Karpas-422 (cell line): ENCODE measurements around the gene KDM8. TPM values are rescaled to one million over a fixed set of nuclear protein-coding genes. Genes with fewer than 3 reads are reported as not detected.

Experiments
- DNase-seq: peaks from one replicate; pipeline ENCODE4 v3.0.0-alpha.2; 2015
- H2AFZ ChIP-seq: fragments of 200-600 bp; sonication (generic); 2 replicates; pipeline ENCODE4 v1.6.1; 2014; ENCODE audit warnings: antibody characterized with exemption, low read length, mixed read lengths
- H3K27ac ChIP-seq: fragments of 200-600 bp; sonication (generic); 2 replicates; pipeline ENCODE4 v1.5.1; 2014; ENCODE audit warnings: mild to moderate bottlenecking, low read length, moderate library complexity
- H3K27me3 ChIP-seq: fragments of 200-600 bp; sonication (generic); 2 replicates; pipeline ENCODE4 v1.6.1; 2014; ENCODE audit warnings: low read length, mixed read lengths
- H3K36me3 ChIP-seq: fragments of 200-600 bp; sonication (generic); 2 replicates; pipeline ENCODE4 v1.6.1; 2014; ENCODE audit warnings: low read length, mixed read lengths; ENCODE audit not compliant: insufficient read depth
- H3K4me1 ChIP-seq: fragments of 200-600 bp; sonication (generic); 2 replicates; pipeline ENCODE4 v1.6.1; 2014; ENCODE audit warnings: mild to moderate bottlenecking, low read length, mixed read lengths
- H3K4me2 ChIP-seq: fragments of 200-600 bp; sonication (generic); 2 replicates; pipeline ENCODE4 v1.6.1; 2014; ENCODE audit warnings: low read length, low read depth, mild to moderate bottlenecking; ENCODE audit not compliant: poor library complexity, severe bottlenecking
- H3K4me3 ChIP-seq: fragments of 200-600 bp; sonication (generic); 2 replicates; pipeline ENCODE4 v1.5.1; 2014; ENCODE audit warnings: mild to moderate bottlenecking, antibody characterized with exemption, low read length, mixed read lengths
- H3K79me2 ChIP-seq: fragments of 200-600 bp; sonication (generic); 2 replicates; pipeline ENCODE4 v1.6.1; 2014; ENCODE audit warnings: mild to moderate bottlenecking, low read length, mixed read lengths
- H3K9ac ChIP-seq: fragments of 200-600 bp; sonication (generic); 2 replicates; pipeline ENCODE4 v1.6.0; 2014; ENCODE audit warnings: low read length
- H3K9me2 ChIP-seq: fragments of 200-600 bp; sonication (generic), shearing (Covaris generic); replicated peaks from 2 replicates; pipeline ENCODE4 v1.6.0; 2014; ENCODE audit warnings: mild to moderate bottlenecking, low read length, moderate library complexity; ENCODE audit not compliant: insufficient read depth
- H3K9me3 ChIP-seq: fragments of 300-700, 200-600 bp; sonication (generic); 2 replicates; pipeline ENCODE4 v1.6.1; 2014; ENCODE audit warnings: low read length, mixed read lengths
- H4K20me1 ChIP-seq: fragments of 200-600 bp; sonication (generic); 2 replicates; pipeline ENCODE4 v1.6.1; 2014; ENCODE audit warnings: mild to moderate bottlenecking, antibody characterized with exemption, low read length, low read depth; ENCODE audit not compliant: insufficient read depth
- total RNA-seq: library from RNA; depleted of rRNA; stranded (reverse); fragments of >200 nt; shearing (Covaris generic); gene quantifications from 2 replicates; pipeline ENCODE4 v1.2.3, GENCODE V29; 2014; ENCODE audit warnings: low replicate concordance

The KDM8 gene
- total RNA-seq, 1 experiment from 2014 or later, result 3.1 TPM

DNA sequence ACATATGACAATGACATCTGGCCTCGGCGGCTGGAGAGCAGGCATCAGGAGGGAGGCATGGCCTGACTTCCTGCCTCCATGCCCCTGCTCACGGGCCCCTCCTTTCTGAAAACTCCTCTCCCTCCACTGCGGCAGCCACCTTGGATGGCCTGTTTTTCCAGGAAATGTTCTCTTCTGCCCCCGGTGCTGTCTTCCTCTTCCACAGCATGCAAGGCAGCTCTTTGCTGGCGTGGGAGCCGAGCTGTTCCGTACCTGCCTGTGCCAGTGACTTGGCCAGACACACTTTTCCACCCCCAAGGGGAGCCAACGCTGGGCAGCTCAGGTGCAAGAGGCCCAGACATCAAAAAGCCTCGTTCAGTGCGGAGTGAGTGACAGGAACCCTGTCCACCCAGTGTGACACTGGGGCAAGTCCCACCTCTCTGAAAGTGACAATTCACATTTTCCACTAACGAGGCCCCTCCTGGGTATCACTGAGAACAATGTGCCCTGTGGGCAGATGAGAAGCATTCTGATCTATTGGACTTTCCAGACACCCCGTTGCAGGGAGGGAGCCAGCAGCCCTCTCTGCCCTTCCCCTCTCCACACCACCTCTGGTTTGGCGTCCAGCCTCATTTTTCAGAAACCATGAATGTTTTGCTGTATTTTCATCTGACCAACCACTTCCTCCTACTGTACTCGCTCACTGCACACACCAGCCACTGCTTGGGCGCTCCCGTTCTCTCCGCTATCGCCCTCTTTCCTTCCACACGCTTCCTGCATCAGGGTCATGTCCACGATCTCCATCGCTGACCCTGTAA, 34.1 kb downstream of the KDM8 start:
- no peak for DNase-seq
- Histone ChIP-seq H3K9me2 (no peaks in the 10 kb centered on the region), H3K27me3 (no peaks in the 10 kb centered on the region), H4K20me1 (0 out of 2 replicates have a peak, but pooled peaks cover 3% of the 10 kb centered on the region), H3K9ac (peak overlapping the region; percentile 21; the same call in 1 of the 2 replicates), H3K9me3 (no peaks in the 10 kb centered on the region), H2AFZ (no peak overlapping the region), H3K4me3 (no peak overlapping the region), H3K79me2 (no peaks in the 10 kb centered on the region), H3K4me2 (no peak overlapping the region), H3K4me1 (peaks cover 10% of the 10 kb centered on the region), H3K36me3 (no peaks in the 10 kb centered on the region), H3K27ac (no peak overlapping the region)

GRCh38 chr16:27238016-27238587, 34.8 kb downstream of the KDM8 start:
- no peaks in the 10 kb centered on the region for H3K79me2 ChIP-seq
- H3K4me1 ChIP-seq, result peaks cover 10% of the 10 kb centered on the region
- no peaks in the 10 kb centered on the region for H3K36me3 ChIP-seq
- no peaks in the 10 kb centered on the region for H3K27me3 ChIP-seq
- no peak overlapping the region for H3K4me2 ChIP-seq
- H2AFZ ChIP-seq, result no peak overlapping the region
- no peaks in the 10 kb centered on the region for H3K9me3 ChIP-seq
- DNase-seq, result no peak
- H3K9me2 ChIP-seq, result no peaks in the 10 kb centered on the region
- H4K20me1 ChIP-seq, result 0 out of 2 replicates have a peak, but pooled peaks cover 3% of the 10 kb centered on the region
- no peak overlapping the region for H3K4me3 ChIP-seq
- H3K27ac ChIP-seq, result no peak overlapping the region
- peak overlapping the region; percentile 21; the same call in 1 of the 2 replicates for H3K9ac ChIP-seq

DNA sequence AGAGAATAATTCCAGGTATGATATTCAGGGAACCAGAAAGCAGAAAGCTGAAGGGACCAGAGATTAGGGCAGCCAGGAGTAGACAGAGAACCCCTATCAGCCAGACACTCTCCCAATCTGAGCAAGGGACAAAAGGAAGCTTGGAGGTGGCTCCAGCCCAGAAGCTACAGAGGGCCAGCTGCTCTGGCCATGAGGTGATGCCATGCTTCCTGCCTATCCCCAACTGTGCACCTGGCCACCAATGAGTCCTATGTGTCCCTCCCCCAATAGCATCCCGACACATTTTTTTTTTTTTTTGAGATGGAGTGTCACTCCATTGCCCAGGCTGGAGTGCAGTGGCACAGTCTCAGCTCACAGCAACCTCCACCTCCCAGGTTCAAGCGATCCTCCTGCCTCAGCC, 35.3 kb downstream of the KDM8 start:
- Histone ChIP-seq H3K4me1 (peaks cover 10% of the 10 kb centered on the region), H3K9me3 (no peaks in the 10 kb centered on the region), H3K27me3 (no peaks in the 10 kb centered on the region), H3K79me2 (no peaks in the 10 kb centered on the region), H3K9me2 (no peaks in the 10 kb centered on the region), H3K4me3 (no peak overlapping the region), H3K27ac (no peak overlapping the region), H3K9ac (no peak overlapping the region), H2AFZ (no peak overlapping the region), H4K20me1 (0 out of 2 replicates have a peak, but pooled peaks cover 5% of the 10 kb centered on the region), H3K36me3 (no peaks in the 10 kb centered on the region), H3K4me2 (no peak overlapping the region)
- DNase-seq, result no peak

GRCh38 chr16:27239026-27239425, 35.7 kb downstream of the KDM8 start:
- Histone ChIP-seq H3K4me1 (peaks cover 10% of the 10 kb centered on the region), H3K27me3 (no peaks in the 10 kb centered on the region), H3K9me2 (no peaks in the 10 kb centered on the region), H3K9me3 (no peaks in the 10 kb centered on the region), H3K27ac (no peak overlapping the region), H4K20me1 (peaks cover 5% of the 10 kb centered on the region; the same call in 1 of the 2 replicates), H3K9ac (no peak overlapping the region), H3K4me2 (no peak overlapping the region), H2AFZ (no peak overlapping the region), H3K4me3 (no peak overlapping the region), H3K36me3 (no peaks in the 10 kb centered on the region), H3K79me2 (no peaks in the 10 kb centered on the region)
- no peak for DNase-seq

GRCh38 chr16:27239906-27240655, 36.8 kb downstream of the KDM8 start:
- no peaks in the 10 kb centered on the region for H3K79me2 ChIP-seq
- no peak overlapping the region for H3K27ac ChIP-seq
- no peak overlapping the region for H3K9ac ChIP-seq
- no peaks in the 10 kb centered on the region for H3K27me3 ChIP-seq
- H3K36me3 ChIP-seq, result no peaks in the 10 kb centered on the region
- no peaks in the 10 kb centered on the region for H3K9me3 ChIP-seq
- H3K9me2 ChIP-seq, result no peaks in the 10 kb centered on the region
- no peak overlapping the region for H2AFZ ChIP-seq
- peaks cover 10% of the 10 kb centered on the region for H3K4me1 ChIP-seq
- H3K4me3 ChIP-seq, result no peak overlapping the region
- DNase-seq, result no peak
- peaks cover 13% of the 10 kb centered on the region; the same call in 1 of the 2 replicates for H4K20me1 ChIP-seq
- H3K4me2 ChIP-seq, result no peak overlapping the region

GRCh38 chr16:27240948-27241531, 37.7 kb downstream of the KDM8 start:
- Histone ChIP-seq H3K9ac (no peak overlapping the region), H3K36me3 (no peaks in the 10 kb centered on the region), H3K9me2 (no peaks in the 10 kb centered on the region), H3K4me1 (peaks cover 10% of the 10 kb centered on the region), H3K27ac (no peak overlapping the region), H3K9me3 (no peaks in the 10 kb centered on the region), H4K20me1 (peaks cover 13% of the 10 kb centered on the region; the same call in 1 of the 2 replicates), H3K79me2 (no peaks in the 10 kb centered on the region), H3K4me2 (no peak overlapping the region), H3K27me3 (no peaks in the 10 kb centered on the region), H3K4me3 (no peak overlapping the region), H2AFZ (no peak overlapping the region)
- DNase-seq, result no peak

DNA sequence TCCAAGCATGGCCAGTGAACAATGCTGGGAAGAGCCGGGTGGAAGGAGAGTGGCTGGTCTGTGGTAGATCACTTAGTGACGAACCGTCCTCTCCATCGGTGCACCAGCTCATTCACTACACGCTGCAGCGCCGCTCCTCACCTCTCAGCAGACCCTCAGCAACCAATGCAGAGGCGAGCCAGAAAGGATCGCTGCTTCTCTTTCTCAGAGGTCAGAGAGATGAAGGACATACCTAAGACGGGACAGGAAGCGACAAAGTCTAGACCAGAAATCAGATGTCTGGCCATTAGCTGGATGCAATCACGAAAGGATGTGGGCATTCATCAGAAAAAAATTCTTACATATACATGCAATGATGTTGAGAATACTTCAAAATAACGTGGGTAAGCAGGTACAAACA, 38.3 kb downstream of the KDM8 start:
- H3K4me1 ChIP-seq, result peaks cover 10% of the 10 kb centered on the region
- H3K9me2 ChIP-seq, result no peaks in the 10 kb centered on the region
- H3K9ac ChIP-seq, result no peak overlapping the region
- H4K20me1 ChIP-seq, result peaks cover 13% of the 10 kb centered on the region; the same call in 1 of the 2 replicates
- no peaks in the 10 kb centered on the region for H3K9me3 ChIP-seq
- H3K4me2 ChIP-seq, result no peak overlapping the region
- DNase-seq, result no peak
- H3K4me3 ChIP-seq, result no peak overlapping the region
- H3K36me3 ChIP-seq, result no peaks in the 10 kb centered on the region
- no peak overlapping the region for H3K27ac ChIP-seq
- no peaks in the 10 kb centered on the region for H3K27me3 ChIP-seq
- no peak overlapping the region for H2AFZ ChIP-seq
- no peaks in the 10 kb centered on the region for H3K79me2 ChIP-seq

DNA sequence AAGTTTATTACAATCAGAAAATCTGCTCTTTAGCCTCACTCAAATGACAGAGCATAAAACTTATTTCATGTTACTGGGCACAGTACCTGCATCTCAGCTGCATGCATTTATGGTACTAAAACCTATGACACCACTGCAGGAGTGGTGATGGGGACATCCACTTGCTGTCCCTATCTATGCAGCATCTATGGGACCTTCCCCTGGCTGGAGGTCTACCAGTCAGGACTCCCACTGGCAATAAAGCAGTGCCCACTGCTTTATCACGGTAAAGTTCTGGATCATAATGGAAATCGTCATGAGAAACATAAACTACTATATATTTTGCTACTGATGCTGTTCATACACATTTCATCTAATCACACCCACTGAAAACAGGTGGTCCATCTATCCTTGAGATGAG, 39.1 kb downstream of the KDM8 start:
- Histone ChIP-seq H3K9me3 (no peaks in the 10 kb centered on the region), H3K36me3 (no peaks in the 10 kb centered on the region), H3K9me2 (no peaks in the 10 kb centered on the region), H3K4me3 (no peak overlapping the region), H2AFZ (no peak overlapping the region), H3K79me2 (no peaks in the 10 kb centered on the region), H3K9ac (no peak overlapping the region), H3K27ac (no peak overlapping the region), H3K4me2 (no peak overlapping the region), H3K27me3 (no peaks in the 10 kb centered on the region), H3K4me1 (peaks cover 7% of the 10 kb centered on the region), H4K20me1 (peaks cover 13% of the 10 kb centered on the region; the same call in 1 of the 2 replicates)
- DNase-seq, result no peak
